AG08396 (cell line): Measurements from ENCODE around the gene PILRA.
"Not testable (repeated sequence)": the region's sequence is repeated elsewhere in the genome, so short reads cannot be mapped to it uniquely, and the experiment has no call there.

Experiments used
- DNase-seq: peaks from one replicate; pipeline ENCODE4 v3.0.0; 2012; ENCODE audit warnings: low spot score, mixed read lengths

PILRA gene

GRCh38 chr7:100358027-100358856 is 15.0 kb upstream of the PILRA start, which contains the start of gene PILRB:
Gene PILRB (plus strand): TSS chr7:100358117. CDS start chr7:100358303, 186 bp downstream.
- DNase-seq: no peak

GRCh38 chr7:100358857-100359212 is 14.5 kb upstream of the PILRA start:
- no peak for DNase-seq

GRCh38 chr7:100360135-100360854 is 13.0 kb upstream of the PILRA start:
- no peak for DNase-seq

GRCh38 chr7:100363098-100363497 is 10.2 kb upstream of the PILRA start:
- DNase-seq: no peak

- DNase-seq: not testable (repeated sequence)
Measured at GRCh38 chr7:100363797-100364196, 9.5 kb upstream of the PILRA start.

- DNase-seq: no peak
Measured at GRCh38 chr7:100364480-100364879, 8.8 kb upstream of the PILRA start.

- DNase-seq: not testable (repeated sequence)
Measured at GRCh38 chr7:100365998-100366367, 7.3 kb upstream of the PILRA start.

GRCh38 chr7:100366411-100367250 is 6.7 kb upstream of the PILRA start:
- no peak for DNase-seq

GRCh38 chr7:100367251-100367620 is 6.1 kb upstream of the PILRA start:
- DNase-seq: no peak

GRCh38 chr7:100367676-100368613 is 5.3 kb upstream of the PILRA start:
- DNase-seq: no peak

GRCh38 chr7:100369105-100369504 is 4.2 kb upstream of the PILRA start:
- DNase-seq: no peak

GRCh38 chr7:100370303-100370702 is 3.0 kb upstream of the PILRA start:
- DNase-seq: no peak

GRCh38 chr7:100370746-100371145 is 2.5 kb upstream of the PILRA start:
- DNase-seq: no peak

- no peak for DNase-seq
Measured at GRCh38 chr7:100371561-100372171, 1.6 kb upstream of the PILRA start.

GRCh38 chr7:100372256-100372655 is 1.0 kb upstream of the PILRA start:
- DNase-seq: peak; percentile 45

GRCh38 chr7:100372694-100373093 is 593 bp upstream of the PILRA start:
- no peak for DNase-seq

- not testable (repeated sequence) for DNase-seq
Measured at GRCh38 chr7:100373870-100374598, 747 bp downstream of the PILRA start.

GRCh38 chr7:100374601-100375000 is 1.3 kb downstream of the PILRA start:
- DNase-seq: no peak

GRCh38 chr7:100376066-100376465 is 2.8 kb downstream of the PILRA start:
- no peak for DNase-seq

GRCh38 chr7:100378114-100378755 is 4.9 kb downstream of the PILRA start:
- DNase-seq: no peak
